GM12801 (cell line): Measurements from ENCODE around the gene CCDC88C.

Experiments
- TF ChIP-seq, protein P1 (sequence below): IDR thresholded peaks from one replicate; pipeline ENCODE4 v1.5.1; 2011; ENCODE audit warnings: control low read depth; ENCODE audit not compliant: insufficient read length; ENCODE audit errors: extremely low read depth

Gene CCDC88C

DNA sequence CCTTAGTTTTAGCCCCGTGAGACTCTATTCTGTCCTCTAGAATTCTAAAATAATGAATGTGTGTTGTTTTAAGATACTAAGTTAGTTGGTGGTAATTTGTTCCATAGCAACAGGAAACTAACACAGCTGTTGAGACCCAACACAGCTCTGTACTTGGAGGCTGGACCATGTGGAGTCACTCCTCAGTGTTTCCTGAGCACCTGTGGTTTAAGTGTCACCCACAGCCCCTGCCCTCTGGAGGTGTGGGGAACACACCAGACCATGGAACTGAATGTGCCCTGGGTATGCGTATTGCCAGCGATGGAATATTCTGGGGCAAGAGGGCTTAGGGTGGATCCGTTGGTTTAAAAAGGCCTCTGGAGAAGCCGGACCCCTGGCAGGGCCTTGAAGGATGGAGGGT lies 156.5 kb downstream of the CCDC88C start:
- TF ChIP-seq, protein P1, sequence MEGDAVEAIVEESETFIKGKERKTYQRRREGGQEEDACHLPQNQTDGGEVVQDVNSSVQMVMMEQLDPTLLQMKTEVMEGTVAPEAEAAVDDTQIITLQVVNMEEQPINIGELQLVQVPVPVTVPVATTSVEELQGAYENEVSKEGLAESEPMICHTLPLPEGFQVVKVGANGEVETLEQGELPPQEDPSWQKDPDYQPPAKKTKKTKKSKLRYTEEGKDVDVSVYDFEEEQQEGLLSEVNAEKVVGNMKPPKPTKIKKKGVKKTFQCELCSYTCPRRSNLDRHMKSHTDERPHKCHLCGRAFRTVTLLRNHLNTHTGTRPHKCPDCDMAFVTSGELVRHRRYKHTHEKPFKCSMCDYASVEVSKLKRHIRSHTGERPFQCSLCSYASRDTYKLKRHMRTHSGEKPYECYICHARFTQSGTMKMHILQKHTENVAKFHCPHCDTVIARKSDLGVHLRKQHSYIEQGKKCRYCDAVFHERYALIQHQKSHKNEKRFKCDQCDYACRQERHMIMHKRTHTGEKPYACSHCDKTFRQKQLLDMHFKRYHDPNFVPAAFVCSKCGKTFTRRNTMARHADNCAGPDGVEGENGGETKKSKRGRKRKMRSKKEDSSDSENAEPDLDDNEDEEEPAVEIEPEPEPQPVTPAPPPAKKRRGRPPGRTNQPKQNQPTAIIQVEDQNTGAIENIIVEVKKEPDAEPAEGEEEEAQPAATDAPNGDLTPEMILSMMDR, result no peak

DNA sequence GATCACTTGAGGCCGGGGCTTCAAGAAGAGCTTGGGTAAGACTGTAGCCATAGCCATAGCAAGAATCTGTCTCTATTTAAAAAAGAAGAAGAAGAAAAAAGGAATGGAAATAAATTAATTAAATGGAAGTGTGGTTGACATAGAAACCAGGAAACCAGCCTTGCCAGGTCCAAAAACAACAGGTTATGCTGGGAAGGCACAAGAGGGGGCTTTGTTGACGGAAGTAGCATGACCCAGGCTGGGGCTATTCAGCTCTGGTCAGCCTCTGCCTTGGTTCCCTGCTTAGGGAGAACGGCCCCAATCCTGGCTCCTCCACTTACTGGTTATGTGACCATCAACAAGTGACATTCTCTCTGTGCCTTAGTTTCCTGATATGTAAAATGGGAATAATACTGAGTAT lies 158.7 kb downstream of the CCDC88C start:
- TF ChIP-seq, protein P1, result no peak

DNA sequence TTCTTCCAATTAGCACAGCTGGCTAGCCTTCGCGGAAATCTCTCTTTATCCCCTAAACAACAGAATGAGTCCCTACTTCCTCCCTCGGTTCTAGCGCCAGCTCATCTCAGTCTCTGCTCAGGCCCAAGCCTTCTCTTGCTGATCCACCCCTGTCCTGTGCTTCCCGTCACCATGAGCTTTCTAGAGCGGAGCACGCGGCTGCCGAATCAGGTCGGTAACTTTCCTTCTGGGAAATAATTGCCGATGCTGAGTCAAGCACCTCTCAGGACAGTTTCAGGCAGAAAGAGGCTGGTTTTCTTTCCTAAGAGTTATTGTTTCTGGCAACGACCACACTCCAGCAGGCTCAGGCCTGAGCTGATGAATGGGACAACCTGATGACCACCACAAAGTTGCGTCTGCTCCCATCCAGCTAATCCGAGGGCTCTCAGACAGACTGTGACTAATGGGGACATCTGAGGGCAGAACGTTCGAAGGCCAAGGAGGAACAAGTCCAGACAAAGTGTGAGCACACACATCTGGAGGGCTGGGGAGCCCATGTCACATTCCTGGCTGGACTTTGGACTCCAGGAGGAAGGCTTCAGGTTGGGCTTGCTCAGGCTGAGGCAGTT lies 159.5 kb downstream of the CCDC88C start:
- TF ChIP-seq, protein P1, result no peak

DNA sequence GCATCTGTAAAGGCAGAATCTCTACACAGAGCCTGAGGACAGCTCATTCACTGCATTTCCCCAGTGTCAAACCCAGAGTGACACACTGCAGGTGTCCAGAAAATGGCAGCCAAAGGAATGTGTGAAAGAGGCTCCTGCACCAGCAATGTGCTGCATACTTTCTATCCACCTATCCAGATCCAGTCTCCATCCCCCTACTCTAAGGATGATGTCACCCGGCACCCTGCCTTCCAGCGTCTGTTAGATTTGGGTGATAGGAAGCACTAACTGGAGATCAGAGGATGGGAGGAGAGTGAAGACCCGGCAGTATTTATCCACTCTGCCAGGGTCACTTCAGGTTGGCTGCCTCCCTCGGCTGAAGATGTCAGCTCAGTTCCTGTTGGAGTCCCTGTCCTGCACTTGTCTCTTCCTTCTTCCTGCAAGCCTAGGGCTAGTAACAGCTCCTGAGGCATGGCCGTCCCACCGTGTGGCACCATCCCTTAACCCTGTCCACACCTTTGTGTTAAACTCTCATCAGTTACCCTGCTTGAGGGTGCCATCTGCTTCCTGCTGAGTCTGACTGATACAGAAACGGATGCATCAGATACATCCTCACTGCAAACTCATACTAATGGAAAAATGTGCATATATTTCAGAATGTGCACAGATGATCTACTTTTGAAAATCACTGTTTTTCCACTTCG lies 160.2 kb downstream of the CCDC88C start:
- TF ChIP-seq, protein P1, result no peak

DNA sequence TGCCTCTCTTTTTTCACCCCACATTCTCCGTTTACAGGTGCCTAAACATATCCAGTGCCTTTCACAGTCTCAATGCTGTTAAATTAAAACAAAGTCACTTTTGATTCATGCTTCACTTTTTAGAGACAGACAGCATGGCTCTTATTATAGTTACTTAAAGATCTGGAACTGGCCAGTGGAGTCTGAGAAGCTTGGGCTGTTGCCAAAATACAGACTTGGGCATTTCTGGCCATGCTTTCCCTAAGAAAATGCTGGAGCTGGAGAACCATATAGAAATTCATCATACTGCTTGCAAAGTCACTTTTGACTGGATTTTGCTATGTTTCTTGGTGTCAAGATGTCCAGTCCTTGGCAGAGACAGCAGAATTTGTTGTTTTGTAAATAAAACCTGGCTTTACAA lies 161.0 kb downstream of the CCDC88C start:
- TF ChIP-seq, protein P1, result no peak

DNA sequence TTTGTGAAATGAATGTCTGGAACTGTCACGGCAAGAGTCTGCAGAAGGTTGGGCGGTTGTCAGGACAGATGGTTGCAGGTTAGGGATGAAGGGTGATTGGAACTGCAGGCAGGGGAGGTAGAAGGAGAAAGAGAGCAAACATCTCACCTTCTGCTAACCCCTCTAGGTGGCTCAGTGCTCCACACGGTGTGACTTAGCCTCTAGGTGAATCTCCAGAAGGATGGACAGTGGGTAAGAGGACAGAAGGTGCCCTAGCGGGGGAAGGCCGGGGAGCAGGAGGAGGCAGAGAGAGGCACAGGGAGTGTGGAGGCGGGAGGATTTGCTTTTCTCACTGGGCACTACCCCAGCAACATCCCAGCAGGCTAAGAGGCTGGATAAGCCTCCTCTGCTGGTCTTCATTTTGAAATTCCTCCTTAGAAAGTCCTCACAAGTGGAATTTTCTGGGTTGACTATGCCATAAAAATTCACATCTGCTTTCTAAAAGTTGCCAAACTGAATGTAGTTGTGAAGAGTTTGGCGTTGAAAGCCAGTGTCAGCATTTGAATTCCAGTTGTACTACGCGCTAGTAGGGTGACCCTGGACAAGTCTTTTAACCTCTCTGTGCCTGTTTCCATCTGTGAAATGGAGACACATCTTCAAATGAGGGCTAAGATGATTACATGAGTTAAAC lies 162.5 kb downstream of the CCDC88C start:
- TF ChIP-seq, protein P1, result no peak

DNA sequence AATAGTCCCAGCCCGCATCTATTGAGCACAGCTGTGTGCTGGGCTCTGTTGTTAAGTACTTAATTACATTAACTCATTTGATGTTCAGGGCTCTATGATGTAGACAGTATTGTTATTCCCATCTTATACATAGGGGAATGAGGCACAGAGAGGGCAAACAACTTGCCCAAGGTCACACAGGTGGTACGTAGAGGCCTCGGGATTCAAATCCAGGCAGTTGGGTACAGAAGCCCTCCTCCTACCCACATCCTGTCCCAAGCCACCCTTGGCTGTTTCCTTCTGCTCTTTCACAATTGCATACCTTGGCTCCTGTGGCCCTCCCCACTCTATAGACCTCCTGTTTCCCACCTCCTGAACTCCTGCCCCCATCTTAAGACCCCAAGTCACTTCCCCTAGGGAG lies 163.2 kb downstream of the CCDC88C start:
- TF ChIP-seq, protein P1, result no peak
